ENCODE data around the gene PAGE5.

DNA sequence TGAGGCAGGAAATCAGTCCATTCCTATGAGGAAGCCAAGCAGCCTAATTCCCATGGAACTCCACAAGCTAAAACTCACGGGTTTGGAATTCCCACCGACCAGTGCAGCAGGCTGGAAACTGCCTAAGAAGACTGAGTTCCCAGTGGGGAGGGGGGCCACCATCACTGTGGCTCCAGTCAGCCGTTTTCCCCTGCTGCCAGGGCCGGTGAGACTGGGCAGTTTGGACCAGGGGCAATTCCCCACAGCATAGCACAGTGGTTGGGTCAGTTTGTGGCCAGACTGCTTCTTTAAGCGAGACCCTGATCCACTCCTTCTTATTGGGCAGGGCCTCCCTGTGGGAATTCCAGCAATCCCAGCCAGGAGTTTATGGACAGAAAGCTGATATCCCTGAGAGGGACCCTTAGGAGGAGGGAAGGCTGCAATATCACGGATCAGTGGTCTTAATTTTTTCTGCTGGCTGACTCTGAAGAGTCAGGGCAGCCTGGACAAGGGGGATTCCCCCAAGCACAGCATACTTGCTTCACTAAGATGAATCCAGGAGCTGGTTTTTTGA lies 20.7 kb downstream of the PAGE5 start:
- TF ChIP-seq POLR2A (IDR thresholded peaks at IDR 0.05) = no peak
- TF ChIP-seq CTCF (IDR thresholded peaks at IDR 0.05) = no peak
- no peak for TF ChIP-seq POLR2AphosphoS5 (IDR thresholded peaks at IDR 0.05)
- TF ChIP-seq EP300 (IDR thresholded peaks at IDR 0.05) = no peak

All from upper lobe of left lung (tissue), 4 donors.